Stimulated activated CD8-positive, alpha-beta memory T cell treated with anti-CD3 and anti-CD28 coated beads, Interleukin-4, amount 100 ng/mL, for 24 hours (primary cell): ENCODE data around the gene PPY.
A peak's percentile ranks its signal among the peaks of the same experiment; 100 is the strongest.
"Not testable (repeated sequence)": the region's sequence is repeated elsewhere in the genome, so short reads cannot be mapped to it uniquely, and the experiment has no call there.

ENCODE experiments used
- DNase-seq: peaks from one replicate; pipeline ENCODE4 v3.0.0-alpha.2; 2020; ENCODE audit warnings: low read depth

The PPY gene

GRCh38 chr17:43905400-43905984 is 36.8 kb downstream of the PPY start:
- no peak for DNase-seq

GRCh38 chr17:43901861-43902589 is 40.3 kb downstream of the PPY start:
- DNase-seq = no peak

- DNase-seq = no peak
Observed at GRCh38 chr17:43900858-43901754, 41.2 kb downstream of the PPY start.

- DNase-seq = peak; percentile 71
Observed at GRCh38 chr17:43900183-43900857, 42.0 kb downstream of the PPY start.

DNA sequence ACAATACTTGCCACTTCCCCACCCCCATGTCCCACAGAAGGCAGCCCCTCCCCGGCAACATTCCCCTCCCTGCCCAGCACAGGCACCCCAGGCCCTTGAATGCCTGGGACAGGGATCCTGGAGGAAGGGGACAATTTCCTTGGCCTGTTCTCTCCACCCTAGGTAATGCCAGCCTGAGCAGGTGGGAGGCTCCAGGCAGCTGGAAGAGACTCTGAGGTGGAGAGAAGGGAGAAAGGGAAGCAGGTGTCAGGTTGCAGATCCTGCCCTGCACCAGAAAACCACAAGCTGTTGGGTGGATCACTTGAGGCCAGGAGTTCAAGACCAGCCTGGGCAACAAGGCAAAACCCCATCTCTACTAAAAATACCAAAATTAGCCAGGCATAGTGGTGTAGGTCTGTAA is 43.8 kb downstream of the PPY start:
- no peak for DNase-seq

DNA sequence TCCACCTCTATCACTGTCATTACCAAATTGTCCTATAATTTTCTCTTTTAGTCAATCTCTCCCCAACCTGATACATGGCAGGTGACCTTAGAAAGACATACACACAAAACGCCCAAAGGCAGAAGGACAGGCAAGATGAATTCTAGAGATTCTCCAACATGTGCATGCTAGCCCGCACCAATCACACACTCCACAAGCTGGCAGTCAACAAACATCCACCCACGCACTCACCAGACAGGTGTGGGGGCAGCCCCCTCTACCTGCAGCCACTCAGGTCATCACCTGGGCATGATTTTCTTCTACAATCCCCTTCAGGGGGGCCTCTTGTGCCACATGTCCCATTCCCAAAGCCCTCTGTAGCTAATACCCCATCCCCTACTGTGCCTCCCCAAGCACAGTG is 44.4 kb downstream of the PPY start:
- no peak for DNase-seq

DNA sequence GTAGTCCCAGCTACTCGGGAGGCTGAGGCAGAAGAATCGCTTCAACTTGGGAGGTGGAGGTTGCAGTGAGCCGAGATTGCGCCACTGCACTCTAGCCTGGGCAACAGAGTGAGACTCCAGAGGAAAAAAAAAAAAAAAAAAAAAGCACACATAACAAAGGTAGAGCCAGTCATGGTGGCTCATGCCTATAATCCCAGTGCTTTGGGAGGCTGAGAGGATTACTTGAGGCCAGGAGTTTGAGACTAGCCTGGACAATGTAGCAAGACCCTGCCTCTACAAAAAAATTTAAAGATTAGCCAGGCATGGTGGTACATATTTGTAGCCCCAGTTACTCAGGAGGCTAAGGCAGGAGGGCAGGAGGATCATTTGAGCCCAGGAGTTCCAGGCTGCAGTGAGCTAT is 47.8 kb downstream of the PPY start:
- not testable (repeated sequence) for DNase-seq

DNA sequence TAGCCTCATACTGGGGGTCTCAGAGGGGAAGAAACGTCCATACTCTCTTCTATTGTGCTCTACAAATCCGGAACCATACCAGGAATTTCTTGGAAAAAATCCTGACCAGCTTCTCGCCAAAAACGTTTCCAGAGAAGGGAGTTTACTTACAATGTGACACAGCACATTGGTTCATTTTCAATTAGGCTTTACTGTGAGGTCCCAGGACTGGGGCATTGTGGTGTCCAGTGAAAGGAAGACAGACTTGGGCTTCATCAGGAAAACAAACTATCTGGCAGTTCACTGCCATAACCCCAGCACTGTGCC is 49.7 kb downstream of the PPY start:
- DNase-seq = no peak

- DNase-seq = no peak
Observed at GRCh38 chr17:43891851-43892646, 50.2 kb downstream of the PPY start.
